Testis (tissue), 3 donors: ENCODE results near the gene ELMO3. TPM values are rescaled to one million over a fixed set of nuclear protein-coding genes. Genes with fewer than 3 reads are reported as not detected.

ENCODE experiments used
- DNase-seq: peaks from one replicate; pipeline ENCODE4 v3.0.0-alpha.2; 2019
- H3K27ac ChIP-seq, 2 donors: fragments of 200-600 bp; sonication (generic); one replicate each; pipeline ENCODE4 v1.5.1; 2019
- H3K27me3 ChIP-seq: fragments of 200-600 bp; sonication (generic); one replicate; pipeline ENCODE4 v1.5.1; 2019
- H3K36me3 ChIP-seq: fragments of 200-600 bp; sonication (generic); one replicate; pipeline ENCODE4 v1.5.1; 2017; ENCODE audit warnings: low read depth; ENCODE audit errors: missing control alignments
- H3K4me1 ChIP-seq: fragments of 200-600 bp; sonication (generic); one replicate; pipeline ENCODE4 v1.5.1; 2019
- H3K4me3 ChIP-seq, 2 donors: fragments of 200-600 bp; sonication (generic); one replicate each; pipeline ENCODE4 v1.5.1; 2017 to 2019
- H3K9me3 ChIP-seq: fragments of 200-600 bp; sonication (generic); one replicate; pipeline ENCODE4 v1.5.1; 2017
- POLR2A ChIP-seq: fragments of 450-650 bp; IDR thresholded peaks from one replicate; pipeline ENCODE4 v1.6.1; 2017; ENCODE audit warnings: antibody characterized with exemption, mild to moderate bottlenecking, moderate library complexity
- WGBS, 2 donors: methylation state at CpG; one replicate each; pipeline ENCODE4 v1.1.5; 2018; 5-methylcytosine and 5-hydroxymethylcytosine counted together
- intact Hi-C: fragments of 100-400 bp; cut with DNase I; formaldehyde crosslinking; loops from one replicate; pipeline ENCODE4 v1.15.1; 2023; ENCODE audit warnings: low total_unique reads
- polyA plus RNA-seq: library from polyadenylated mRNA; stranded (reverse); fragments of 350-450 nt; fragmentation: Illumina TruSeq; extraction: RNeasy Lipid Tissue Mini Kit (QIAGEN cat#74804); gene quantifications from one replicate; pipeline ENCODE4 v1.2.3, GENCODE V29; 2014; ENCODE audit warnings: low read depth, low replicate concordance; ENCODE audit not compliant: insufficient read depth
- total RNA-seq, 2 donors: library from RNA; depleted of rRNA; stranded (reverse); fragments of >200 nt; gene quantifications; one replicate each; pipeline ENCODE4 v1.2.3, GENCODE V29; 2016
- TF ChIP-seq, protein P1 (sequence below), 3 experiments: fragments of 450-650 bp in 2 of 3; fragments of 200-600 bp in 1 of 3; sonication (generic) in 1 of 3; IDR thresholded peaks; one replicate each; pipeline ENCODE4 v1.5.1; 2016 to 2019; ENCODE audit warnings: antibody characterized with exemption in 3 of 3, mild to moderate bottlenecking in 2 of 3, moderate library complexity in 1 of 3

ELMO3 gene
- total and polyA plus RNA-seq, 3 donors from 2014 or later = 9.3 to 22.2 (median 10.5) TPM

DNA sequence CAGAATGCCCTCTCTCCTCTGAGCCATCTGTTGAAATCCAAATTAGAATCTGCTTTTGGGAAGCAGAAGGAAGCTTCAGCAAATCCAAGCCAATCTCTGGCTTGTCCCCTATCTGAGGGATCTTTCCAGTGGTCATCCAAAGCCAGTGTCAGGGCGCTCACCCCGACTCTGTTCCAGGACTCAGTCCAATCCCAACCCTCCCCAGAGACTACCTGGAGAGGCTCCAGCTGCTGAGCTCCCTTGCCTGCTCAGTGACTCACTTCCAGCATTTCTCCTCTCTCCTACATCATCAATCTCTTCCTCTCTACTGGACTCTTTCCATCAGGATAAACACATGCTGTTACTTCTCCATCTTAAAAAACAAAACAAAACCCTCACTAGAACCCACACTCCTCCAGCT is 17.6 kb upstream of the ELMO3 start:
- intact Hi-C loops = no loop called here
- no peaks in the 10 kb centered on the region for H3K9me3 ChIP-seq
- no peak for DNase-seq
- H3K36me3 ChIP-seq = no peaks in the 10 kb centered on the region
- H3K27me3 ChIP-seq = no peaks in the 10 kb centered on the region
- peaks cover 24% of the 10 kb centered on the region for H3K4me1 ChIP-seq
- 38 to 55% methylated on average over 2 of the region's 2 CpGs for WGBS, 2 donors
- TF ChIP-seq, protein P1, sequence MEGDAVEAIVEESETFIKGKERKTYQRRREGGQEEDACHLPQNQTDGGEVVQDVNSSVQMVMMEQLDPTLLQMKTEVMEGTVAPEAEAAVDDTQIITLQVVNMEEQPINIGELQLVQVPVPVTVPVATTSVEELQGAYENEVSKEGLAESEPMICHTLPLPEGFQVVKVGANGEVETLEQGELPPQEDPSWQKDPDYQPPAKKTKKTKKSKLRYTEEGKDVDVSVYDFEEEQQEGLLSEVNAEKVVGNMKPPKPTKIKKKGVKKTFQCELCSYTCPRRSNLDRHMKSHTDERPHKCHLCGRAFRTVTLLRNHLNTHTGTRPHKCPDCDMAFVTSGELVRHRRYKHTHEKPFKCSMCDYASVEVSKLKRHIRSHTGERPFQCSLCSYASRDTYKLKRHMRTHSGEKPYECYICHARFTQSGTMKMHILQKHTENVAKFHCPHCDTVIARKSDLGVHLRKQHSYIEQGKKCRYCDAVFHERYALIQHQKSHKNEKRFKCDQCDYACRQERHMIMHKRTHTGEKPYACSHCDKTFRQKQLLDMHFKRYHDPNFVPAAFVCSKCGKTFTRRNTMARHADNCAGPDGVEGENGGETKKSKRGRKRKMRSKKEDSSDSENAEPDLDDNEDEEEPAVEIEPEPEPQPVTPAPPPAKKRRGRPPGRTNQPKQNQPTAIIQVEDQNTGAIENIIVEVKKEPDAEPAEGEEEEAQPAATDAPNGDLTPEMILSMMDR (IDR thresholded peaks at IDR 0.05) = no peak
- no peak for TF ChIP-seq POLR2A
- peak overlapping the region; percentile 6 to 56 for H3K27ac ChIP-seq
- no peak overlapping the region for H3K4me3 ChIP-seq

DNA sequence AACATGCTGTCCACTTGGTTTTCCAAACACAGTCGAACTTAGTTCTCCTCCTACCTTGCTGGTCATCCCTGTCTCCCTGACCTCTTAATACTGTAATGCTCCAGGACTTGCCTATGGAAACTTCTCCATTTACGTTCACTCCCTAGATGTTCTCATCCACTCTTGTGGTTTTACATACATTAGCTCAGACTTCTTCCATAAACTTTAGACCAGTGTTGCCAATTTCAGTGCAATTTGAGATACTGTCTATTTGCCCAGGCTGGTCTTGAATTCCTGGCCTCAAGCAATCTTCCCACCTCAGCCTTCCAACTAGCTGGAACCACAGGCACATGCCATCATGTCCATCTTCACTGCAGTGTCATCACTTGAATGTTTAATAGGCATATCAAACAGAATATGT is 16.6 kb upstream of the ELMO3 start:
- Histone ChIP-seq H3K36me3 (no peaks in the 10 kb centered on the region), H3K27ac (no peak overlapping the region), H3K9me3 (no peaks in the 10 kb centered on the region), H3K4me3 (no peak overlapping the region), H3K4me1 (peaks cover 29% of the 10 kb centered on the region), H3K27me3 (no peaks in the 10 kb centered on the region)
- no peak for DNase-seq
- 79 to 80% methylated on average over 2 of the region's 2 CpGs for WGBS, 2 donors
- intact Hi-C loops = no loop called here
- TF ChIP-seq, protein P1 (IDR thresholded peaks at IDR 0.05) = no peak
- no peak for TF ChIP-seq POLR2A

DNA sequence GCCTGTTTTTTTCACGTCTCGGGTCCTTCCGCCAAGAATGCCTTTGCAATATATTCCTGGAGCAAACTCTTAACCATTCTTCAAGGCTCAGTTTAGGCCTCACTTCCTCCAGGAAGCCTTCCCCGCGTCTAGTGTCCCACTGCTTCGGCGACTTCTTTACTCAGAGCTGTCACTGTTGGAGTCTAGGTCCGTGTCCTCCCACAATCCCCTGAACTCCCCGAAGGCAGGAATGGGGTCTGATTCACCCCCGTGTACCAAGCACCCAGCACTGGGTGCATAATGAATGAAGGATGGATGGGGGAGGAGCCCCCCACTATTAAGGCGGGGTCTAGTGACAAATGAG is 15.7 kb upstream of the ELMO3 start:
- DNase-seq = no peak
- intact Hi-C loops = no loop called here
- no peaks in the 10 kb centered on the region for H3K36me3 ChIP-seq
- H3K4me1 ChIP-seq = peaks cover 29% of the 10 kb centered on the region
- H3K9me3 ChIP-seq = no peaks in the 10 kb centered on the region
- H3K4me3 ChIP-seq = peak overlapping the region; percentile 64 to 81
- TF ChIP-seq, protein P1 (IDR thresholded peaks at IDR 0.05) = no peak
- no peak for TF ChIP-seq POLR2A
- H3K27ac ChIP-seq = peak overlapping the region; percentile 98 to 99
- no peaks in the 10 kb centered on the region for H3K27me3 ChIP-seq
- 11% methylated on average over 11 of the region's 11 CpGs for WGBS, 2 donors

DNA sequence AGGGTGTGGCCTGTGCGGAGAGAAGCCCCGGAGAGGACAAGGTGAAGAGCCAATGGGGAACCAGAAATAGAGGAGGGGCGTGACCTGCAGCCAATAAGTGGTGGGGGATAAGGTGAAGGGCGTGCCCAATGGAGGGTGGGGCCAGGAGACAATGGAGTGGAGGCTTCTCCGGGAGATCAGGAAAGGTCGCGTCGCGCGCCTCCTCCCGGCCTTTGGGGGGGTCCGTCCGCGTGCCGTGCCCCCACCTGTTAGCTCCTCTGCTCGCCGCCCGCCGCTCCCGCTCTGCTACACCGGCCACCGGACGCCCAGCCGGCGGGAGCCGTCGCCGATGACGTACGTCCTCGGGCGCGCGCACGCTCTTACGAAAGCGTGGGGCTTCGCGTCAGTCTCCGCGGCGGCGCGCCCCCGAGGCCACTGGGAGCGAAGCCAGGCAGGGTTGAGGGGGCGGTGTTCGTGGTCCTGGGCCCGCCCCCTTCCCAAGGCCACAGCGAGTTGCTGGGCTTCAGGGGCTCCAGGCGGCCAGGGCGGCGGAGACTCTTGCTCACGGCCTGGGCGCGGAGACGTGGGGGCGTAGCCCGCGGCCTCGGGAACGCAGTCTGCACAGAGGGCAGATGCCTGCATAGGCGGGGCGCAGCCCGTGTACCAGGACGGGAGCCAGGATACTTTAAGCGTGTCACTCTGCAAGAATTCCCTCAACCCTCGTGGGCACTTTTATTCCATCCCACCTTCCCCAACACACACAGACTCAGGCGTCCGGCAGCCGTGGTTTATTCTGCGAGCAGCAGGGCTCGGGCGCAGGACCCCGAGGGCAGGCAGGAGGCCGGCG is 15.1 kb upstream of the ELMO3 start, which contains the start of gene MATCAP1:
Gene MATCAP1, minus strand, starts transcription at position 337 of the 826 bp plus-strand sequence. CDS start 3,353 bp downstream, outside the sequence.
- Histone ChIP-seq H3K27ac (peak within 1 kb of the TSS; percentile 98 to 99), H3K4me3 (peak within 1 kb of the TSS; percentile 64 to 81), H3K4me1 (peaks cover 29% of the 10 kb centered on the region), H3K27me3 (no peaks in the 10 kb centered on the region), H3K9me3 (no peaks in the 10 kb centered on the region), H3K36me3 (no peaks in the 10 kb centered on the region)
- TF ChIP-seq, protein P1 (IDR thresholded peaks at IDR 0.05) = no peak
- no peak for TF ChIP-seq POLR2A
- WGBS, 2 donors = 0% methylated on average over 4 to 58 of the region's 77 CpGs
- intact Hi-C loops = no loop called here
- DNase-seq = peak; percentile 98
